ENCODE data around the gene RBL2. TPM values are rescaled to one million over a fixed set of nuclear protein-coding genes. Genes with fewer than 3 reads are reported as not detected.
A peak's percentile ranks its signal among the peaks of the same experiment; 100 is the strongest.

Gene RBL2
- total and polyA plus RNA-seq, 3 experiments from 2014 or later = 82.9 to 247 (median 86.4) TPM

- H3K9me3 Mint-ChIP-seq = no peaks in the 10 kb centered on the region
- no peaks in the 10 kb centered on the region for H3K27me3 Mint-ChIP-seq
- Histone ChIP-seq H3K36me3 (ENCODE audit: insufficient read depth, low read length) (peaks cover 18% of the 10 kb centered on the region), H3K9me3 (ENCODE audit: low read length) (no peaks in the 10 kb centered on the region), H3K4me3 (ENCODE audit: low read length) (peak overlapping the region; percentile 73), H3K27ac (ENCODE audit: low read depth, low read length) (no peak overlapping the region), H3K27me3 (ENCODE audit: insufficient read depth, low read length, poor library complexity, severe bottlenecking) (no peaks in the 10 kb centered on the region), H3K4me1 (ENCODE audit: insufficient read depth, low read length) (peaks cover 35% of the 10 kb centered on the region)
- H3K4me3 Mint-ChIP-seq = peak overlapping the region; percentile 91 to 99 (median 95)
- DNase-seq = no peak
- peaks cover 57 to 75% (median 59%) of the 10 kb centered on the region in 3 donors for H3K4me1 Mint-ChIP-seq
- ChIA-PET POLR2A (interaction anchor here (1.3 to 2.5 kb wide), 2 partner anchors 45 to 48 kb away, joined by 4 to 10 read pairs; no protein-coding TSS in a partner anchor), CTCF (interaction anchor here (1.1 to 2.0 kb wide), 3 partner anchors 51 to 67 kb away, joined by 3 to 12 read pairs (median 3); partner anchors contain the start of gene RBL2)
- peaks cover 0 to 53% (median 0%) of the 10 kb centered on the region in 3 donors for H3K36me3 Mint-ChIP-seq
- H3K27ac Mint-ChIP-seq = peak overlapping the region; percentile 73 to 97 (median 90)
Observed at GRCh38 chr16:53501216-53501859, 67.1 kb downstream of the RBL2 start.

- peak within 1 kb of the TSS; percentile 80 to 99 (median 95) for H3K27ac Mint-ChIP-seq
- Histone ChIP-seq H3K4me1 (ENCODE audit: insufficient read depth, low read length) (peaks cover 35% of the 10 kb centered on the region), H3K27ac (ENCODE audit: low read depth, low read length) (peak within 1 kb of the TSS; percentile 68), H3K36me3 (ENCODE audit: insufficient read depth, low read length) (peaks cover 13% of the 10 kb centered on the region), H3K27me3 (ENCODE audit: insufficient read depth, low read length, poor library complexity, severe bottlenecking) (no peaks in the 10 kb centered on the region), H3K9me3 (ENCODE audit: low read length) (no peaks in the 10 kb centered on the region), H3K4me3 (ENCODE audit: low read length) (peak within 1 kb of the TSS; percentile 78)
- peaks cover 0 to 40% (median 0%) of the 10 kb centered on the region in 3 donors for H3K36me3 Mint-ChIP-seq
- no peaks in the 10 kb centered on the region for H3K27me3 Mint-ChIP-seq
- CTCF ChIA-PET = interaction anchor here (1.0 to 2.0 kb wide), 6 partner anchors 12 to 66 kb away, joined by 3 to 12 read pairs (median 4); no protein-coding TSS in a partner anchor
- H3K9me3 Mint-ChIP-seq = no peaks in the 10 kb centered on the region
- H3K4me1 Mint-ChIP-seq = peaks cover 54 to 67% (median 57%) of the 10 kb centered on the region in 3 donors
- peak in 3 of 5 donors; percentile 18 to 35 (median 26) for DNase-seq
- peak within 1 kb of the TSS; percentile 92 to 99 (median 96) for H3K4me3 Mint-ChIP-seq
- POLR2A ChIA-PET = interaction anchor here (0.6 to 3.6 kb wide), 10 partner anchors 9 to 68 kb away, joined by 3 to 49 read pairs (median 6); partner anchors contain the start of gene RBL2
Observed at GRCh38 chr16:53502331-53503269, 68.3 kb downstream of the RBL2 start, which contains the start of gene AKTIP. Gene AKTIP, minus strand, starts transcription at chr16:53503209. Its CDS starts 2,950 bp downstream, at chr16:53500259.

DNA sequence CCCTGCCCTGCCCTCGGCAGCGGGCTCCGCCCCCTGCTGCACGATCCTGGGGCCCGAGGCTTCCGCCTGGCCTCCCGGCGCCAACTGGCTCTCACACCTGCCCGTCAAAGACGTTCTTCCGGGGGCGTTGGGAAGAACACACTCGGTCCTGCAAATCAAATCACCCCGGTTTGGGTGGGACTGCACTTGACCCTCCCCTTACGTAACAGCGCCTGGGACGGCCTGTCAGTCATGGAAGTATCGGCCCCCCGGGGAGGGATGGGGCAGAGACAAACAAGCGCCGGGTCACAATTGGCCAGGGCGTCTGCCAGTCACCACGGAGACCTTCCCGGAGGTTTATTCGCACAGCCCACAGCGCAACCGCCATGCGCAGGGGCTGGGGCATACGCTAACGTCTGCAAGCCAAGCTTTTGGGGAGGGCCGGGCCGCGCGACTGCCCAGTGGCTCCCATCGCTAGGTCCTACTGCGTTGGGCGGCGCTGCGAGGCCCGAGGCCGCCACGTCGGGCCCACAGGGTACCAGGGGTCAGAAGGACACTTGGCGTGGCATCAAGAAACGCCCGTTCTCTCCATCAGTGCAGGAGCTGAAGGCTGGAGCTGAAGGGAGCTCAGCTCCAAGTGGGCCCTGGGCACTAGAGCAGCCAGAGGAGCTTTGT lies 69.1 kb downstream of the RBL2 start:
- Mint-ChIP-seq H3K4me1 (peaks cover 48 to 60% (median 50%) of the 10 kb centered on the region in 3 donors), H3K27ac (peak overlapping the region; percentile 80 to 99 (median 93)), H3K27me3 (no peaks in the 10 kb centered on the region), H3K4me3 (peak overlapping the region; percentile 84 to 97 (median 94)), H3K36me3 (peaks cover 0 to 32% (median 0%) of the 10 kb centered on the region in 3 donors), H3K9me3 (no peaks in the 10 kb centered on the region)
- H3K9me3 ChIP-seq (ENCODE audit: low read length) = no peaks in the 10 kb centered on the region
- no peaks in the 10 kb centered on the region for H3K27me3 ChIP-seq (ENCODE audit: insufficient read depth, low read length, poor library complexity, severe bottlenecking)
- peaks cover 8% of the 10 kb centered on the region for H3K36me3 ChIP-seq (ENCODE audit: insufficient read depth, low read length)
- peak; percentile 99 to 100 (median 100) for DNase-seq
- H3K4me3 ChIP-seq (ENCODE audit: low read length) = peak overlapping the region; percentile 78
- ChIA-PET CTCF (interaction anchor here (1.0 to 1.8 kb wide), 8 partner anchors 10 to 449 kb away, joined by 3 to 6 read pairs (median 3); partner anchors contain the start of gene CHD9), POLR2A (interaction anchor here (0.8 to 3.6 kb wide), 8 partner anchors 9 to 200 kb away, joined by 3 to 49 read pairs (median 8); partner anchors contain the start of gene RBL2)
- peaks cover 35% of the 10 kb centered on the region for H3K4me1 ChIP-seq (ENCODE audit: insufficient read depth, low read length)
- peak overlapping the region; percentile 68 for H3K27ac ChIP-seq (ENCODE audit: low read depth, low read length)

GRCh38 chr16:53503991-53504663 lies 69.9 kb downstream of the RBL2 start:
- Histone ChIP-seq H3K36me3 (ENCODE audit: insufficient read depth, low read length) (peaks cover 1% of the 10 kb centered on the region), H3K27ac (ENCODE audit: low read depth, low read length) (peak overlapping the region; percentile 68), H3K4me3 (ENCODE audit: low read length) (peak overlapping the region; percentile 78), H3K27me3 (ENCODE audit: insufficient read depth, low read length, poor library complexity, severe bottlenecking) (no peaks in the 10 kb centered on the region), H3K9me3 (ENCODE audit: low read length) (no peaks in the 10 kb centered on the region), H3K4me1 (ENCODE audit: insufficient read depth, low read length) (peaks cover 29% of the 10 kb centered on the region)
- Mint-ChIP-seq H3K4me3 (peak overlapping the region; percentile 84 to 97 (median 94)), H3K27ac (peak overlapping the region; percentile 80 to 99 (median 90)), H3K36me3 (peaks cover 0 to 25% (median 0%) of the 10 kb centered on the region in 3 donors), H3K27me3 (no peaks in the 10 kb centered on the region), H3K9me3 (no peaks in the 10 kb centered on the region), H3K4me1 (peaks cover 41 to 55% (median 42%) of the 10 kb centered on the region in 3 donors)
- POLR2A ChIA-PET = interaction anchor here (0.8 to 3.6 kb wide), 6 partner anchors 15 to 201 kb away, joined by 3 to 49 read pairs (median 6); partner anchors contain the start of gene RBL2
- peak in 4 of 5 donors; percentile 12 to 54 (median 26) for DNase-seq
- CTCF ChIA-PET = interaction anchor here (1.0 to 1.8 kb wide), 8 partner anchors 9 to 449 kb away, joined by 3 to 6 read pairs (median 4); partner anchors contain the start of gene CHD9

DNA sequence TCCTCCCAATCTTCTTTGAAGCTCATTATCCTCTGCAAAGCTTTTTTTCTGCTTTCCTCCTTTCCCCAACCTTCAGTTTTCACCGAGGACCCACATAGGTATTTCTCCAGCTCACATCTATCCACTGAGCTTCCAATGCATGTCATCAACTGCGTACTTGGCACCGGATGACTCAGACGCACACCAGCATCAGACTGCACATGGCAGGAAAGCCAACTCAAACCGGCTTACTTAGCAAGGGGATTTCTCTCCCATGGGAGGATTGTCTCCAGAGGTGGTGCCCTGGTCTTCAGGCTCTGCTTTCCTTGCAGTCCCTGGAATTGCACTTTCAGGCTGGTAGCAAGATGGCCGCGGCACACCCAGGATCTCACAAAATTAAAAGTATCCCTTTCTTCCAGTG lies 70.4 kb downstream of the RBL2 start:
- Mint-ChIP-seq H3K4me3 (peak overlapping the region; percentile 84 to 97 (median 94)), H3K4me1 (peaks cover 40 to 53% (median 40%) of the 10 kb centered on the region in 3 donors), H3K9me3 (no peaks in the 10 kb centered on the region), H3K27ac (peak overlapping the region; percentile 80 to 99 (median 90)), H3K27me3 (no peaks in the 10 kb centered on the region), H3K36me3 (peaks cover 0 to 23% (median 0%) of the 10 kb centered on the region in 3 donors)
- ChIA-PET POLR2A (interaction anchor here (1.6 to 3.6 kb wide), 3 partner anchors 47 to 70 kb away, joined by 4 to 49 read pairs (median 9); partner anchors contain the start of gene RBL2), CTCF (interaction anchor here (1.1 to 1.8 kb wide), 6 partner anchors 9 to 405 kb away, joined by 3 to 6 read pairs (median 4); no protein-coding TSS in a partner anchor)
- H3K4me3 ChIP-seq (ENCODE audit: low read length) = peak overlapping the region; percentile 78
- no peaks in the 10 kb centered on the region for H3K27me3 ChIP-seq (ENCODE audit: insufficient read depth, low read length, poor library complexity, severe bottlenecking)
- peak in 1 of 5 donors; percentile 17 for DNase-seq
- no peak overlapping the region for H3K27ac ChIP-seq (ENCODE audit: low read depth, low read length)
- H3K4me1 ChIP-seq (ENCODE audit: insufficient read depth, low read length) = peaks cover 28% of the 10 kb centered on the region
- H3K9me3 ChIP-seq (ENCODE audit: low read length) = no peaks in the 10 kb centered on the region
- H3K36me3 ChIP-seq (ENCODE audit: insufficient read depth, low read length) = no peaks in the 10 kb centered on the region

- ChIA-PET CTCF (no interaction called here), POLR2A (no interaction called here)
- no peaks in the 10 kb centered on the region for H3K9me3 Mint-ChIP-seq
- peaks cover 0 to 14% (median 0%) of the 10 kb centered on the region in 3 donors for H3K36me3 Mint-ChIP-seq
- peaks cover 40 to 55% (median 41%) of the 10 kb centered on the region in 3 donors for H3K4me1 Mint-ChIP-seq
- Histone ChIP-seq H3K4me3 (ENCODE audit: low read length) (no peak overlapping the region), H3K27ac (ENCODE audit: low read depth, low read length) (no peak overlapping the region), H3K9me3 (ENCODE audit: low read length) (no peaks in the 10 kb centered on the region), H3K27me3 (ENCODE audit: insufficient read depth, low read length, poor library complexity, severe bottlenecking) (no peaks in the 10 kb centered on the region), H3K4me1 (ENCODE audit: insufficient read depth, low read length) (peaks cover 33% of the 10 kb centered on the region), H3K36me3 (ENCODE audit: insufficient read depth, low read length) (no peaks in the 10 kb centered on the region)
- H3K27me3 Mint-ChIP-seq = no peaks in the 10 kb centered on the region
- peak overlapping the region in 1 of 7 donors; percentile 48 for H3K4me3 Mint-ChIP-seq
- H3K27ac Mint-ChIP-seq = no peak overlapping the region
- DNase-seq = no peak
Observed at GRCh38 chr16:53506254-53506653, 72.0 kb downstream of the RBL2 start.
